ENCODE measurements around the gene SNX8.

- TF ChIP-seq CTCF (IDR thresholded peaks at IDR 0.05; ENCODE audit: poor library complexity) (no peak), EZH2 (IDR thresholded peaks at IDR 0.05; ENCODE audit: borderline replicate concordance) (no peak)
Observed at GRCh38 chr7:2253021-2253420, 61.2 kb downstream of the SNX8 start.

Measured in hepatocyte (in vitro differentiated cells).